Esophagus (tissue), 2 donors: Measurements from ENCODE around the gene PSD. TPM values are rescaled to one million over a fixed set of nuclear protein-coding genes. Genes with fewer than 3 reads are reported as not detected.
A peak's percentile ranks its signal among the peaks of the same experiment; 100 is the strongest.

Source experiments
- H3K27ac ChIP-seq, 2 donors: one replicate each; pipeline ENCODE4 v1.5.1; 2013; ENCODE audit warnings: low read depth in 2 of 2, mild to moderate bottlenecking in 2 of 2, inconsistent platforms in 1 of 2, low read length in 1 of 2, moderate library complexity in 1 of 2
- H3K27me3 ChIP-seq, 2 donors: one replicate each; pipeline ENCODE4 v1.6.1; 2013; ENCODE audit warnings: low read length in 2 of 2, control low read depth in 1 of 2, mild to moderate bottlenecking in 1 of 2; ENCODE audit not compliant: insufficient read depth in 2 of 2, control insufficient read depth in 1 of 2
- H3K36me3 ChIP-seq, 2 donors: one replicate each; pipeline ENCODE4 v1.6.1; 2013; ENCODE audit warnings: low read length in 1 of 2; ENCODE audit not compliant: control insufficient read depth in 2 of 2, insufficient read depth in 2 of 2
- H3K4me1 ChIP-seq, 2 donors: one replicate each; pipeline ENCODE4 v1.6.1; 2013; ENCODE audit warnings: low read length in 1 of 2; ENCODE audit not compliant: control insufficient read depth in 2 of 2, insufficient read depth in 2 of 2
- H3K4me3 ChIP-seq, 2 donors: one replicate each; pipeline ENCODE4 v1.5.1; 2013; ENCODE audit warnings: low read length in 2 of 2, mild to moderate bottlenecking in 2 of 2, low read depth in 1 of 2, moderate library complexity in 1 of 2
- H3K9me3 ChIP-seq, 2 donors: one replicate each; pipeline ENCODE4 v1.6.1; 2013; ENCODE audit warnings: mild to moderate bottlenecking in 2 of 2, low read depth in 1 of 2, low read length in 1 of 2, moderate library complexity in 1 of 2; ENCODE audit not compliant: control insufficient read depth in 2 of 2, insufficient read depth in 1 of 2
- WGBS, 2 donors: extraction: QIAGEN DNeasy Blood & Tissue Kit; methylation state at CpG; one replicate each; pipeline ENCODE4 v1.1.7; 2013; 5-methylcytosine and 5-hydroxymethylcytosine counted together
- polyA plus RNA-seq, 2 donors: library from polyadenylated mRNA; stranded (reverse); fragments of 200-250 nt; gene quantifications; one replicate each; pipeline ENCODE4 v1.2.3, GENCODE V29; 2013
- donor health status: healthy with polysubstance abuse.
- donor health status: Bipolar disorder and iron deficiency.

Gene PSD
- polyA plus RNA-seq, 2 donors, result 1.1 to 2.1 TPM

DNA sequence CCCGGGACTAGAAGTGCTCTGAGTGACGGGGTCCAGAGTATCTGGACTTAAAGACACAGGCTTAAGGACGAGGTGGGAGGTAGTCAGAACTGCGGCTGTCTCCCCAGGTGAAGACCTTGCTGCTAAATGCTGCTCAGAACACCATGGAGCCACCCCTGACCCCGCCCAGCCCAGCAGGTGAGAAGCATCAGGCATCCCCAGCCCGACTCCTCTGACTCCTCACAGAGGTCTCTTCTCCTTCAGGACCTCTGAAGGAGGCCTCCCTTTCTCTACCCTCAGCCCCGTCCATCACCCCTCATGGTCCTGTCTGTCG lies 17.3 kb downstream of the PSD start:
- H3K9me3 ChIP-seq, result no peaks in the 10 kb centered on the region
- H3K4me1 ChIP-seq, result peaks cover 5 to 14% of the 10 kb centered on the region in 2 donors
- H3K27me3 ChIP-seq, result no peaks in the 10 kb centered on the region
- no peak overlapping the region for H3K27ac ChIP-seq
- H3K36me3 ChIP-seq, result peaks cover 0 to 17% of the 10 kb centered on the region in 2 donors
- WGBS, 2 donors, result 80 to 84% methylated on average over 8 of the region's 8 CpGs
- no peak overlapping the region for H3K4me3 ChIP-seq

DNA sequence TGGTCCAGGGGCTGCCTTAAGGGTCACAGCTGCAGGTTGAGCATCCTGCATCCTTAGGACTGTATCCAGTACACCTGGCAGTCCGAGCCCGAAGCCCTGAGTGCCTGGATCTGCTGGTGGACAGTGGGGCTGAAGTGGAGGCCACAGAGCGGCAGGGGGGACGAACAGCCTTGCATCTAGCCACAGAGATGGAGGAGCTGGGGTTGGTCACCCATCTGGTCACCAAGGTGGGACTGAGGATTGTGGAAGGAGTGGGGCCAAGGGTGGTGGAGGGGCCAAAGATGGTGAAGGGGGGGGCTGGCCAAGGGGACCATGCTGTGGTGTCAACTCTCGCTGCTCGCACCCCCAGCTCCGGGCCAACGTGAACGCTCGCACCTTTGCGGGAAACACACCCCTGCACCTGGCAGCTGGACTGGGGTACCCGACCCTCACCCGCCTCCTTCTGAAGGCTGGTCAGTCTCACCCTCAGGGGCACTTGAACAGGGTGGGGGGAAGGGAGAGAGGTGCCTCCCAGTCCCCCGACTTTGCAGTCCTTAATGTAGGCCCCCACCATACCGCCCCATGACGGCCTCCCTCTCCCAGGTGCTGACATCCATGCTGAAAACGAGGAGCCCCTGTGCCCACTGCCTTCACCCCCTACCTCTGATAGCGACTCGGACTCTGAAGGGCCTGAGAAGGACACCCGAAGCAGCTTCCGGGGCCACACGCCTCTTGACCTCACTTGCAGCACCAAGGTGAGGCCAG lies 17.8 kb downstream of the PSD start:
- peaks cover 7 to 16% of the 10 kb centered on the region in 2 donors for H3K4me1 ChIP-seq
- WGBS, 2 donors, result 89 to 94% methylated on average over 21 to 22 of the region's 22 CpGs

DNA sequence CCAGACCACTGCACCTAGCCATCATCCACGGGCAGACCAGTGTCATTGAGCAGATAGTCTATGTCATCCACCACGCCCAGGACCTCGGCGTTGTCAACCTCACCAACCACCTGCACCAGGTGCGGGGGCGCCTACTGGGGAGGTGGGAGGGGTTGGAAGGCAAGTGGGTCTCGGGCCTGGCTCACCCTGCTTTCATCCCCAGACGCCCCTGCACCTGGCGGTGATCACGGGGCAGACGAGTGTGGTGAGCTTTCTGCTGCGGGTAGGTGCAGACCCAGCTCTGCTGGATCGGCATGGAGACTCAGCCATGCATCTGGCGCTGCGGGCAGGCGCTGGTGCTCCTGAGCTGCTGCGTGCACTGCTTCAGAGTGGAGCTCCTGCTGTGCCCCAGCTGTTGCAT lies 18.5 kb downstream of the PSD start:
- Histone ChIP-seq H3K4me3 (no peak overlapping the region), H3K27ac (no peak overlapping the region), H3K27me3 (no peaks in the 10 kb centered on the region), H3K9me3 (no peaks in the 10 kb centered on the region), H3K36me3 (peaks cover 0 to 17% of the 10 kb centered on the region in 2 donors), H3K4me1 (peaks cover 7 to 16% of the 10 kb centered on the region in 2 donors)
- WGBS, 2 donors, result 78 to 81% methylated on average over 17 of the region's 17 CpGs

More for the DNA sequence above, 17.8 kb downstream of the PSD start:
- no peaks in the 10 kb centered on the region for H3K9me3 ChIP-seq
- no peaks in the 10 kb centered on the region for H3K27me3 ChIP-seq
- H3K4me3 ChIP-seq, result no peak overlapping the region
- no peak overlapping the region for H3K27ac ChIP-seq
- H3K36me3 ChIP-seq, result peaks cover 0 to 17% of the 10 kb centered on the region in 2 donors

DNA sequence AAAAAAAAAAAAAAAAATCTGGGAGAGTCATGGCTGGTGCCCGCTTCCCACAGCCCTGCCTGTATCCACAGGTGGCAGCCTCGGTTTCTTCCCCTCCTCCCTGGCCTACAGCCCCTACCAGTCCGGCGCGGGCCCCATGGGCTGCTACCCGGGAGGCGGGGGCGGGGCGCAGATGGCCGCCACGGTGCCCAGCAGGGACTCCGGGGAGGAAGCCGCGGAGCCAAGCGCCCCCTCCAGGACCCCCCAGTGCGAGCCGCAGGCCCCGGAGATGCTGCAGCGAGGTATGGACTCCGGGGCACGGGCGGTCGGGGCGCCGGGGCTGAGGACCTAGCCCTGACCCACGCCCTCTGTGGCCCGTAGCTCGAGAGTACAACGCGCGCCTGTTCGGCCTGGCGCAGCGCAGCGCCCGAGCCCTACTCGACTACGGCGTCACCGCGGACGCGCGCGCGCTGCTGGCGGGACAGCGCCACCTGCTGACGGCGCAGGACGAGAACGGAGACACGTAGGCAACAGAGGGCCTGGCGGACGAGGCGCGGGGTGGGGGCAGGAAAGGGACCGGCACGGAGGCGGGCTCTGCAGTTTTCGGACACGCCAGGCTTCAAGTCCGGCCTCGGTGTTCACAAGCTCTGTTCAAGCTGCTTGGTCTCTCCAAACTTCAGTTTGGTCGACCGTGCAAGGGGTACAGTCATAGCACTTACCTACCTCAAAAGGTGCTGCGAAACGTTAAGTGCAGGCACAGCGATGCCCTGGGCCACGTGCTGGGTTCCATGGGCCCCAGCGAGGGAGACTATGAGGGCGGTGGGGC lies 19.2 kb downstream of the PSD start:
- peak overlapping the region; percentile 55 to 68 for H3K4me3 ChIP-seq
- H3K4me1 ChIP-seq, result peaks cover 7 to 20% of the 10 kb centered on the region in 2 donors
- WGBS, 2 donors, result 3 to 4% methylated on average over 72 of the region's 72 CpGs
- H3K36me3 ChIP-seq, result peaks cover 0 to 17% of the 10 kb centered on the region in 2 donors
- H3K27ac ChIP-seq, result peak overlapping the region; percentile 85 to 93
- no peaks in the 10 kb centered on the region for H3K27me3 ChIP-seq
- no peaks in the 10 kb centered on the region for H3K9me3 ChIP-seq

DNA sequence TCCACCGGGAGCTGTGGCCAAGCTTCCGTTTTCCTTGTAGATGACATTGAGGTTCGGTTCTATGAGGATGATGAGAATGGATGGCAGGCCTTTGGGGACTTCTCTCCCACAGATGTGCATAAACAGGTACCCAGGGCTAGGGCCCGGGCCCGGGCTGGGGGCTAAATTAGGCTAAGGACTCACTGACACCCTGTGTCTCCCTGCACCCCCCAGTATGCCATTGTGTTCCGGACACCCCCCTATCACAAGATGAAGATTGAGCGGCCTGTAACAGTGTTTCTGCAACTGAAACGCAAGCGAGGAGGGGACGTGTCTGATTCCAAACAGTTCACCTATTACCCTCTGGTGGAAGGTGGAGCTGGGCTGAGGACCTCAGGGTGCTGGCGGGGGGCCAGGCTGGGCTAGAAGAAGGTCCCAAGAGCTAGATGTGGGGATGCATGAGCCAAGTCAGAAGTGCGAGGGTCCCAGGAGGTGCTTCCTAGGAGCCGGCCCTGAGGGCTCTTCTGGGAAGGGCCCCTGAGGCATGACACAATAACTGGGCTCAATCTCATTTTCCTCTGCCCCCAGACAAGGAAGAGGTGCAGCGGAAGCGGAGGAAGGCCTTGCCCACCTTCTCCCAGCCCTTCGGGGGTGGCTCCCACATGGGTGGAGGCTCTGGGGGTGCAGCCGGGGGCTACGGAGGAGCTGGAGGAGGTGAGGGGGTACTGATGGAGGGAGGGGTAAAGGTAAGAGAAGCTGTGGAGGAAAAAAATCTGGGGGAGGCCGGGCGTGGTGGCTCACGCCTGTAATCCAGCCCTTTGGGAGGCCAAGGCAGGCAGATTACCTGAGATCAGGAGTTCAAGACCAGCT lies 20.2 kb downstream of the PSD start:
- no peak overlapping the region for H3K27ac ChIP-seq
- WGBS, 2 donors, result 80 to 85% methylated on average over 21 of the region's 21 CpGs
- H3K27me3 ChIP-seq, result no peaks in the 10 kb centered on the region
- H3K4me3 ChIP-seq, result no peak overlapping the region
- peaks cover 7 to 20% of the 10 kb centered on the region in 2 donors for H3K4me1 ChIP-seq
- no peaks in the 10 kb centered on the region for H3K9me3 ChIP-seq
- H3K36me3 ChIP-seq, result peaks cover 0 to 17% of the 10 kb centered on the region in 2 donors

DNA sequence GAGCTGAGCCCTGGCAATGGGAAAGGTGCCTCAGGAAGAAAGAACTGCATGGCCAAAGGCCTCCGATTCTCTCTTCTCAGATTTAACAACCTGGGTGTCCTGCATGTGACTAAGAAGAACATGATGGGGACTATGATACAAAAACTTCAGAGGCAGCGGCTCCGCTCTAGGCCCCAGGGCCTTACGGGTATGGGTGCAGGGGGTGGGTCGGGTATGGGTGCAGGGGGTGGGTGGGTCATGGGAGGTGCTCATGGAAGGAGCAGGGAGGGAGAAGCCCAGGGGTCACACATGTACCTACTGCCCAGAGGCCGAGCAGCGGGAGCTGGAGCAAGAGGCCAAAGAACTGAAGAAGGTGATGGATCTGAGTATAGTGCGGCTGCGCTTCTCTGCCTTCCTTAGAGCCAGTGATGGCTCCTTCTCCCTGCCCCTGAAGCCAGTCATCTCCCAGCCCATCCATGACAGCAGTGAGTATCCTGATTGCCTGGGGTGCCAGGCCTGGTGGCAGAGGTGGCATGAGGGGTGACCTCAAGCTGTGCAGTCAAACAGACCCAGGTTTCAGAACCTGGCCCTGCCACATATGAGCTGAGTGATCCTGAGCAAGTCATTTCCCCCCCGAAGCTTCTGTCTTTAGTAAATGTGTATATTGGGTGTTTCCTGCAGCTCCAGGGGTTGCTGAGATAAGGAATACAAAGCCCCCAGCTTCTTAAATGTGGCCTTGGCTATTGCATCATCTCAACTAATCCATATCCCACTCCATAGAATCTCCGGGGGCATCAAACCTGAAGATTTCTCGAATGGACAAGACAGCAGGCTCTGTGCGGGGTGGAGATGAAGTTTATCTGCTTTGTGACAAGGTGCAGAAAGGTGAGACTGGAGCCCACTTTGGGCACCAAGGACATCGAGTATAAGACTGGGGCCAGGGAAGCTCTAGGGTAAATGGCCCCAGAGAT lies 21.1 kb downstream of the PSD start:
- H3K4me1 ChIP-seq, result peaks cover 7 to 20% of the 10 kb centered on the region in 2 donors
- peaks cover 0 to 17% of the 10 kb centered on the region in 2 donors for H3K36me3 ChIP-seq
- 89 to 93% methylated on average over 14 of the region's 14 CpGs for WGBS, 2 donors
- no peaks in the 10 kb centered on the region for H3K27me3 ChIP-seq
- no peaks in the 10 kb centered on the region for H3K9me3 ChIP-seq
- H3K27ac ChIP-seq, result peak overlapping the region; percentile 5 to 78
- no peak overlapping the region for H3K4me3 ChIP-seq

DNA sequence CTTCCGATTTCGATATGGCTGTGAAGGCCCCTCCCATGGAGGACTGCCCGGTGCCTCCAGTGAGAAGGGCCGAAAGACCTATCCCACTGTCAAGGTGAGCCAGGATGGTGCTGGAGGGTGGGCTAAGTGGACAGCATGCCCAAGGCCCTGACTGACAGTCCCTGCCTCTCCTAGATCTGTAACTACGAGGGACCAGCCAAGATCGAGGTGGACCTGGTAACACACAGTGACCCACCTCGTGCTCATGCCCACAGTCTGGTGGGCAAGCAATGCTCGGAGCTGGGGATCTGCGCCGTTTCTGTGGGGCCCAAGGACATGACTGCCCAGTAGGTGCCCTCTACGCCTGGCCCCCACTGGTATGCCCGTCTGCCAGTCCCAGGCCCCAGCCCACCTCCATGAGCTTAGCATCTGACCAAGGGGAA lies 21.8 kb downstream of the PSD start:
- Histone ChIP-seq H3K27me3 (no peaks in the 10 kb centered on the region), H3K9me3 (no peaks in the 10 kb centered on the region), H3K36me3 (peaks cover 0 to 14% of the 10 kb centered on the region in 2 donors), H3K4me1 (peaks cover 7 to 19% of the 10 kb centered on the region in 2 donors), H3K4me3 (peak overlapping the region; percentile 63 to 71), H3K27ac (peak overlapping the region; percentile 5 to 78)
- 86 to 87% methylated on average over 12 of the region's 12 CpGs for WGBS, 2 donors

DNA sequence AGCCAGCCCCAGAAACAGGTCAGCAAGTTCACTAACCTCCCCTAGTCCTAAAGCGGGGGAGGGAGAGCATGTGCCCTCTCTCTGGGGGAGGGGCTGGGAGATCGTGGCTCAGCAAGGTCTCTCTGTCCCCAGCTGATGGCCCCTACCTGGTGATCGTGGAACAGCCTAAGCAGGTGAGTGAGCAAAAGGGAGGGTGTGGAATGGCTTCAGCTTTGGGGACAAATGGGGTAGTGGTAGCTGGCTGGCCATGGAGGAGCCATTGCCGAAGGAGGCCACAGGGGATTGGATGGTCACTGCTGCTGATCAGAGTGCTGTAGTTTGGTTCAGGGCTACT lies 22.3 kb downstream of the PSD start:
- H3K27ac ChIP-seq, result peak overlapping the region; percentile 78 to 99
- peaks cover 7 to 18% of the 10 kb centered on the region in 2 donors for H3K4me1 ChIP-seq
- peaks cover 0 to 10% of the 10 kb centered on the region in 2 donors for H3K36me3 ChIP-seq
- no peaks in the 10 kb centered on the region for H3K27me3 ChIP-seq
- no peaks in the 10 kb centered on the region for H3K9me3 ChIP-seq
- WGBS, 2 donors, result 31 to 40% methylated on average over 4 of the region's 4 CpGs
- peak overlapping the region; percentile 63 to 71 for H3K4me3 ChIP-seq
